IMR-90 (cell line): ENCODE measurements around the gene CEP68. TPM values are rescaled to one million over a fixed set of nuclear protein-coding genes. Genes with fewer than 3 reads are reported as not detected.

Source experiments
- ATAC-seq: fragments of 200-7000 bp; cut with Tn5 transposase; 2 replicates; pipeline ENCODE4 v1.9.1; 2020; ENCODE audit warnings: low read depth, mild to moderate bottlenecking, moderate library complexity
- BruUV-seq: library from RNA; stranded (reverse); fragments of 400-500 nt; replicated peaks from 2 replicates; lab custom pipeline; 2021; lab: Mats Ljungman, UMichigan
- CTCF ChIA-PET: fragments of 300-600 bp; formaldehyde crosslinking; extraction: SDS; loops from one replicate; lab custom pipeline; 2021; ENCODE audit warnings: antibody characterized with exemption; lab: Yijun Ruan, JAX
- POLR2A ChIA-PET: fragments of 300-600 bp; sonication (Branson Sonifier 250); formaldehyde crosslinking; loops from one replicate; lab custom pipeline; 2022; ENCODE audit warnings: antibody characterized with exemption; ENCODE audit not compliant: unreplicated experiment; lab: Charles Lee
- DNase-seq: peaks from one replicate; pipeline ENCODE4 v3.0.0; 2013
- H2AFZ ChIP-seq: replicated peaks from 2 replicates; pipeline ENCODE3; 2013; ENCODE audit warnings: low read length, mild to moderate bottlenecking; ENCODE audit not compliant: poor library complexity
- H2AK5ac ChIP-seq: 2 replicates; pipeline ENCODE4 v1.6.1; 2013; ENCODE audit warnings: low read depth, low read length, inconsistent platforms
- H2AK9ac ChIP-seq: replicated peaks from 2 replicates; pipeline ENCODE3; 2013; ENCODE audit warnings: mild to moderate bottlenecking, low read depth, low read length, moderate library complexity; ENCODE audit not compliant: poor library complexity
- H2BK120ac ChIP-seq: 2 replicates; pipeline ENCODE4 v1.6.1; 2013; ENCODE audit warnings: low read depth, low read length, inconsistent platforms
- H2BK15ac ChIP-seq: 3 replicates; pipeline ENCODE4 v1.6.1; 2013; ENCODE audit warnings: low read depth, low read length, inconsistent platforms
- H2BK20ac ChIP-seq: 2 replicates; pipeline ENCODE4 v1.6.1; 2013; ENCODE audit warnings: low read depth, mild to moderate bottlenecking, inconsistent platforms, low read length, moderate library complexity
- H2BK5ac ChIP-seq: 2 replicates; pipeline ENCODE4 v1.6.1; 2013; ENCODE audit warnings: mild to moderate bottlenecking, low read depth, low read length, inconsistent platforms; ENCODE audit not compliant: poor library complexity, severe bottlenecking
- H3K14ac ChIP-seq: replicated peaks from 2 replicates; pipeline ENCODE4 v1.6.1; 2013; ENCODE audit warnings: low read depth, low read length, inconsistent platforms
- H3K18ac ChIP-seq: 2 replicates; pipeline ENCODE4 v1.6.1; 2013; ENCODE audit warnings: low read depth, low read length, control low read depth
- H3K23ac ChIP-seq: 2 replicates; pipeline ENCODE4 v1.6.1; 2013; ENCODE audit warnings: low read depth, low read length, inconsistent platforms
- H3K27ac ChIP-seq: 2 replicates; pipeline ENCODE4 v1.5.1; 2013; ENCODE audit warnings: mild to moderate bottlenecking, control low read depth, low read length; ENCODE audit not compliant: insufficient read depth
- H3K27me3 ChIP-seq: 2 replicates; pipeline ENCODE4 v1.6.1; 2013; ENCODE audit warnings: low read length; ENCODE audit not compliant: control insufficient read depth, insufficient read depth
- H3K36me3 ChIP-seq: 2 replicates; pipeline ENCODE4 v1.6.1; 2013; ENCODE audit warnings: low read length, mixed read lengths; ENCODE audit not compliant: control insufficient read depth, insufficient read depth
- H3K4ac ChIP-seq: 2 replicates; pipeline ENCODE4 v1.6.1; 2013; ENCODE audit warnings: low read depth, low read length, inconsistent platforms
- H3K4me1 ChIP-seq: 2 replicates; pipeline ENCODE4 v1.6.1; 2013; ENCODE audit warnings: low read length, mixed read lengths; ENCODE audit not compliant: control insufficient read depth, insufficient read depth
- H3K4me2 ChIP-seq: 2 replicates; pipeline ENCODE4 v1.6.1; 2013; ENCODE audit warnings: low read depth, mild to moderate bottlenecking, control low read depth, low read length, moderate library complexity
- H3K4me3 ChIP-seq: 2 replicates; pipeline ENCODE4 v1.5.1; 2013; ENCODE audit warnings: low read depth, mild to moderate bottlenecking, control low read depth, low read length, moderate library complexity; ENCODE audit not compliant: insufficient read depth
- H3K56ac ChIP-seq: 2 replicates; pipeline ENCODE4 v1.6.1; 2013; ENCODE audit warnings: low read length, inconsistent platforms; ENCODE audit not compliant: insufficient read depth; ENCODE audit errors: extremely low read depth
- H3K79me1 ChIP-seq, 2 experiments: 2 replicates each; pipeline ENCODE4 v1.6.1; 2013; ENCODE audit warnings: low read length in 2 of 2, inconsistent platforms in 1 of 2, low read depth in 1 of 2
- H3K9ac ChIP-seq: 2 replicates; pipeline ENCODE4 v1.6.1; 2013; ENCODE audit warnings: low read depth, low read length, control low read depth
- H3K9me1 ChIP-seq: 2 replicates; pipeline ENCODE4 v1.6.1; 2013; ENCODE audit warnings: low read length, inconsistent platforms; ENCODE audit not compliant: insufficient read depth
- H3K9me3 ChIP-seq: 2 replicates; pipeline ENCODE4 v1.6.1; 2013; ENCODE audit warnings: low read length; ENCODE audit not compliant: control insufficient read depth, insufficient read depth
- H4K20me1 ChIP-seq: 2 replicates; pipeline ENCODE4 v1.6.1; 2013; ENCODE audit warnings: low read length, inconsistent platforms; ENCODE audit not compliant: insufficient read depth
- H4K5ac ChIP-seq: 2 replicates; pipeline ENCODE4 v1.6.1; 2013; ENCODE audit warnings: mild to moderate bottlenecking, low read depth, low read length, control low read depth
- H4K8ac ChIP-seq, 2 experiments: 2 replicates each; pipeline ENCODE4 v1.6.1; 2013; ENCODE audit warnings: low read depth in 2 of 2, low read length in 2 of 2, control low read depth in 1 of 2, inconsistent platforms in 1 of 2
- H4K91ac ChIP-seq: 2 replicates; pipeline ENCODE4 v1.6.1; 2013; ENCODE audit warnings: low read depth, low read length, inconsistent platforms; ENCODE audit not compliant: insufficient read depth
- BHLHE40 ChIP-seq: fragments of 150-350 bp; IDR thresholded peaks from 2 replicates; pipeline ENCODE4 v1.6.1; 2016; ENCODE audit warnings: mild to moderate bottlenecking, low read depth, low read length
- CEBPB ChIP-seq: IDR thresholded peaks from 2 replicates; pipeline ENCODE4 v1.6.1; 2012; ENCODE audit warnings: low read depth, low read length, improper control_type of control experiment
- CHD1 ChIP-seq: IDR thresholded peaks from 2 replicates; pipeline ENCODE4 v1.6.1; 2012; ENCODE audit warnings: low read depth, low read length, improper control_type of control experiment
- CTCF ChIP-seq: conservative IDR thresholded peaks from 2 replicates; pipeline ENCODE4 v1.5.1; 2012; ENCODE audit warnings: mild to moderate bottlenecking, low read depth, low read length, improper control_type of control experiment
- ELK1 ChIP-seq: fragments of 150-350 bp; IDR thresholded peaks from 2 replicates; pipeline ENCODE4 v1.6.1; 2016; ENCODE audit warnings: low read depth, mild to moderate bottlenecking, low read length, moderate library complexity, borderline replicate concordance
- FOS ChIP-seq: fragments of 150-350 bp; IDR thresholded peaks from 2 replicates; pipeline ENCODE4 v1.6.1; 2016; ENCODE audit warnings: low read depth, low read length
- MAFK ChIP-seq: IDR thresholded peaks from 2 replicates; pipeline ENCODE4 v1.6.1; 2012; ENCODE audit warnings: low read depth, low read length, improper control_type of control experiment
- MAZ ChIP-seq: IDR thresholded peaks from 2 replicates; pipeline ENCODE4 v1.6.1; 2012; ENCODE audit warnings: low read depth, mild to moderate bottlenecking, low read length, improper control_type of control experiment, moderate library complexity, borderline replicate concordance
- MXI1 ChIP-seq: IDR thresholded peaks from 2 replicates; pipeline ENCODE4 v1.6.1; 2012; ENCODE audit warnings: low read depth, mild to moderate bottlenecking, low read length, moderate library complexity, borderline replicate concordance
- NFE2L2 ChIP-seq: fragments of 150-350 bp; IDR thresholded peaks from 2 replicates; pipeline ENCODE4 v1.6.1; 2016; ENCODE audit warnings: low read depth, mild to moderate bottlenecking, low read length
- POLR2A ChIP-seq: IDR thresholded peaks from 2 replicates; pipeline ENCODE4 v1.6.1; 2012; ENCODE audit warnings: mild to moderate bottlenecking, low read depth, low read length
- RAD21 ChIP-seq: IDR thresholded peaks from 2 replicates; pipeline ENCODE4 v1.6.1; 2012; ENCODE audit warnings: low read length, improper control_type of control experiment
- RCOR1 ChIP-seq: IDR thresholded peaks from 2 replicates; pipeline ENCODE4 v1.6.1; 2012; ENCODE audit warnings: mild to moderate bottlenecking, low read length, improper control_type of control experiment; ENCODE audit not compliant: insufficient replicate concordance
- RFX5 ChIP-seq: IDR thresholded peaks from 2 replicates; pipeline ENCODE4 v1.8.0; 2012; ENCODE audit warnings: low read depth, mild to moderate bottlenecking, low read length, moderate library complexity
- SMC3 ChIP-seq: fragments of 150-350 bp; IDR thresholded peaks from 2 replicates; pipeline ENCODE4 v1.6.1; 2016; ENCODE audit warnings: low read depth, mild to moderate bottlenecking, antibody characterized with exemption, low read length, moderate library complexity
- USF2 ChIP-seq: fragments of 150-350 bp; IDR thresholded peaks from 2 replicates; pipeline ENCODE4 v1.6.1; 2017; ENCODE audit warnings: mild to moderate bottlenecking, antibody characterized with exemption, low read length, low read depth
- WGBS, 2 experiments: methylation state at CpG; one replicate each; pipeline versions ENCODE4 v1.1.5 to v1.1.7; 2013; ENCODE audit warnings: missing lambda C conversion rate in 2 of 2; ENCODE audit not compliant: insufficient read length in 1 of 2; ENCODE audit errors: extremely low coverage in 2 of 2; 5-methylcytosine and 5-hydroxymethylcytosine counted together
- dilution Hi-C: fragments of 300-500 bp; cut with HindIII; formaldehyde crosslinking; loops from one replicate; pipeline ENCODE4 v1.14.3; 2018; ENCODE audit warnings: low sequenced_read_pairs; ENCODE audit not compliant: unreplicated experiment
- in situ Hi-C: fragments of 300-500 bp; cut with MboI; formaldehyde crosslinking; loops from 3 replicates; pipeline ENCODE4 v1.14.3; 2019; ENCODE audit warnings: low sequenced_read_pairs, inconsistent platforms, mixed read lengths
- intact Hi-C: fragments of 100-400 bp; cut with micrococcal nuclease; formaldehyde crosslinking; loops from 2 replicates; pipeline ENCODE4 v1.10.0; 2022
- polyA plus RNA-seq, 3 experiments: library from polyadenylated mRNA; depleted of rRNA; stranded (reverse); fragments of >200 nt; gene quantifications; 2 replicates each; pipeline ENCODE4 v1.2.3, GENCODE V29; 2012; ENCODE audit warnings: low replicate concordance in 1 of 3
- total RNA-seq: library from RNA; depleted of rRNA; stranded (reverse); fragments of >200 nt; gene quantifications from 2 replicates; pipeline ENCODE4 v1.2.3, GENCODE V29; 2012

Gene CEP68
- total and polyA plus RNA-seq, 2 of the 4 experiments (the other 2 are of a cell fraction): 5.5 to 5.6 TPM

DNA sequence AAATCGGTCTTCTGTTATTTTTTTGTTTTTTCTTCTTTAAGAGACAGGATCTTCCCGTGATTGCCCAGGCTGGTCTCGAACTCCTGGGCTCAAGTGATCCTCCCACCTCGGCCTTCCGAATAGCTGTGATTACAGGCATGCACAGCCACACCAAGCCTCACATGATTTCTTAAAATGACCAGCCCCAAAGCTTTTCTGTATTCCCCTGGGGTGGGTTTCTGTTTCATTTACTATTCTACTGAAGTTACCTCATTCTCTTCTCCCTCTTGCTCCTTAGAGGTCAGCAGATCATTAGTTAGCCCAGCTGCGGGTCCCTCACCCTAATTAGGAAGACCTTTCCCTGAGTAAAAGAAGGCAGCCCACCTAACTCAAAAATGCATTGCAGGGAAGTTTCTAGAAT, 39.4 kb upstream of the CEP68 start:
- Histone ChIP-seq H3K9me3 (no peaks in the 10 kb centered on the region), H4K5ac (no peak overlapping the region)
- intact Hi-C loops: no loop called here

More for the DNA sequence above, 39.4 kb upstream of the CEP68 start:
- Histone ChIP-seq H2BK15ac (no peak overlapping the region), H3K14ac (no peak overlapping the region), H4K20me1 (no peaks in the 10 kb centered on the region), H2AK5ac (no peak overlapping the region), H3K4me2 (no peak overlapping the region), H3K36me3 (peaks cover 41% of the 10 kb centered on the region), H2AK9ac (no peak overlapping the region), H3K9ac (no peak overlapping the region), H3K4me1 (no peaks in the 10 kb centered on the region), H3K9me1 (no peaks in the 10 kb centered on the region), H2AFZ (no peak overlapping the region), H4K91ac (no peak overlapping the region), H3K18ac (no peak overlapping the region), H3K27me3 (no peaks in the 10 kb centered on the region), H3K56ac (no peak overlapping the region), H3K23ac (no peak overlapping the region), H4K8ac (no peak overlapping the region), H2BK20ac (no peak overlapping the region), H3K27ac (no peak overlapping the region), H3K4me3 (no peak overlapping the region), H3K4ac (no peak overlapping the region), H2BK120ac (no peak overlapping the region), H3K79me1 (no peaks in the 10 kb centered on the region), H2BK5ac (no peak overlapping the region)
- dilution Hi-C loops: no loop called here
- DNase-seq (no peak), ATAC-seq (no peak)
- TF ChIP-seq FOS (no peak), NFE2L2 (no peak), CHD1 (no peak), MAFK (no peak), CTCF (no peak), RAD21 (no peak), RFX5 (no peak), ELK1 (no peak), MAZ (no peak), POLR2A (no peak), USF2 (no peak), RCOR1 (no peak), SMC3 (no peak), CEBPB (no peak), BHLHE40 (no peak), MXI1 (no peak)
- ChIA-PET CTCF (no interaction called here), POLR2A (no interaction called here)
- 95% methylated on average over 3 of the region's 6 CpGs; no CpG with 5 or more reads in 1 of the 2 experiments for WGBS, 2 experiments
- BruUV-seq: no TSS peak
- in situ Hi-C loops: no loop called here
